GM21390 (cell line): ENCODE data around the gene ZNF362.

Source experiments
- ATAC-seq: cut with Tn5 transposase; IDR thresholded peaks from one replicate; pipeline ENCODE4 v1.9.1; 2021; ENCODE audit not compliant: unreplicated experiment

ZNF362 gene

GRCh38 chr1:33342041-33342723 lies 85.9 kb downstream of the ZNF362 start:
- ATAC-seq: no peak

GRCh38 chr1:33343539-33343938 lies 87.2 kb downstream of the ZNF362 start:
- ATAC-seq: no peak

- ATAC-seq: no peak
Measured at GRCh38 chr1:33344896-33345560, 88.7 kb downstream of the ZNF362 start.

- ATAC-seq: no peak
Measured at GRCh38 chr1:33346533-33346926, 90.2 kb downstream of the ZNF362 start.

GRCh38 chr1:33346927-33347649 lies 90.8 kb downstream of the ZNF362 start:
- no peak for ATAC-seq

- ATAC-seq: no peak
Measured at GRCh38 chr1:33347650-33347992, 91.3 kb downstream of the ZNF362 start.

- no peak for ATAC-seq
Measured at GRCh38 chr1:33348194-33348593, 91.9 kb downstream of the ZNF362 start.

GRCh38 chr1:33348676-33349080 lies 92.4 kb downstream of the ZNF362 start:
- no peak for ATAC-seq

- peak; percentile 33 for ATAC-seq
Measured at GRCh38 chr1:33349081-33349759, 92.9 kb downstream of the ZNF362 start.

- peak; percentile 69 for ATAC-seq
Measured at GRCh38 chr1:33349778-33350610, 93.7 kb downstream of the ZNF362 start.
